ENCODE data around the gene VENTX.

Gene VENTX

DNA sequence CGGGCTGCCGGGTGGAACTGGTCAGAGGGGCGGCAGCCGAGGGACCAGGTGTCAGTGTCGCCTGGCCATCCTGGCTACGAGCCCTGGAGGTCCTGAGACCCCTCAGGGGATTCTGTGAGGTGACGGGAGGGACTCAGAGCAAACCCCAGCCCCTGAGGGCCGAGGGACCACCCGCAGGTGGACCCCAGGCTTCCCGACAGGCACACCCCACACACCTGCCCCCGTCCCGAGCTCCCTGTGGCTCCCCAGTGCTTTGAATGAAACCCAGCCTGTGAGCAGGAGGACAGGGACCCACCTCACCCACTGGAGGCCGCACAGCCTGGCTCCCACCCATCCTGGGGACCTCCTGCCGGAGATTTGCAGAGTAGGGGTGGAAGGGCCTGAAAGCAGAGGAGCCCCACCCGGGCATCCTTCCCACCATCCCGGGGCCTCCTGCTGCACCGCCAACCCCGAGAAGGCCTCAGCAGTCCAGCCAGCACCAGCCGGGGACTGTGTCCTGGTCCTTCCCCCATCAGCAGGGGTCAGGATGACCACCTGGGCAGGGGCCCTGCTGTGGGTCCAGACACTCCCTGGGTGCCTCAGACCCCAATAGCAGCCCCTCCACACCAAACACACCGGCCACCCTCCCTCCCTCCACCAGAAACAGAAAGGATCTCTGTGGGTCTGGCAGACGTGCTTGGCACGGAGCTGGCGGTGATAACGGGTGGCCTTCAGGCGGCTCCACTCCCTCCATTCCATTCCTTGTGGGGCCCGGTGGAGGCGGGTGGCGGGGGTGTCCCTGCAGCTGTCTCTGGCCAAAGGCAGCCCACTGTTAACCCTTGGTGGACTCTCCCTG, 13.9 kb downstream of the VENTX start:
- no peaks in the 10 kb centered on the region for H3K27me3 ChIP-seq (replicated peaks in 2 of 5; ENCODE audit: control insufficient read depth in 4 of 5, insufficient read depth in 5 of 5, low read length in 4 of 5)
- DNase-seq, result peak in 1 of 3 donors; percentile 41
- H3K4me1 ChIP-seq (ENCODE audit: control extremely low read depth in 1 of 4, control insufficient read depth in 4 of 4, insufficient read depth in 4 of 4, low read length in 3 of 4), result peaks cover 2 to 16% (median 9%) of the 10 kb centered on the region in 4 experiments
- CTCF ChIA-PET, result interaction anchor here (1.3 kb wide), 1 partner anchor 9 kb away, joined by 3 read pairs; no protein-coding TSS in a partner anchor
- POLR2A ChIA-PET, result no interaction called here
- H3K9me3 ChIP-seq (ENCODE audit: control extremely low read depth in 1 of 5, control insufficient read depth in 4 of 5, insufficient read depth in 2 of 5, low read depth in 1 of 5, low read length in 4 of 5), result no peaks in the 10 kb centered on the region
- H3K27ac ChIP-seq (ENCODE audit: insufficient read depth in 1 of 2, low read depth in 1 of 2, low read length in 2 of 2, poor library complexity in 1 of 2, severe bottlenecking in 2 of 2), result no peak overlapping the region
- H3K4me3 ChIP-seq (ENCODE audit: control insufficient read depth in 1 of 7, extremely low read depth in 1 of 7, insufficient read depth in 4 of 7, low read depth in 2 of 7, low read length in 6 of 7), result no peak overlapping the region
- 83% methylated on average over 20 of the region's 28 CpGs for WGBS (ENCODE audit: insufficient coverage)
- H3K36me3 ChIP-seq (ENCODE audit: control insufficient read depth in 4 of 4, insufficient read depth in 4 of 4, low read length in 3 of 4), result no peaks in the 10 kb centered on the region

DNA sequence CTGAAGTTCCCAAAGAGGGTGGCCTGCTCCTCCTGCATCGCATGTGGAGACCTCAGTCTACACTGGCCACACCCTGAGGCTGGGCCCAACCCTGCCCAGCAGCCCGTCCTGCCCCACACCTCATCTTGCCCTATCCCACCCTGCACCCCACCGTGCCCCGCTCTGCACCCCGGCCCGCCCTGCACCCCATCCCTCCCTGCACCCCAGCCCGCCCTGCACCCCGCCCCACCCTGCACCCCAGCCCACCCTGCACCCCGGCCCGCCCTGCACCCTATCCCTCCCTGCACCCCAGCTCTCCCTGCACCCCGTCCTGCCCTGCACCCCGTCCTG, 14.5 kb downstream of the VENTX start:
- Histone ChIP-seq H3K4me1 (ENCODE audit: control extremely low read depth in 1 of 4, control insufficient read depth in 4 of 4, insufficient read depth in 4 of 4, low read length in 3 of 4) (peaks cover 5 to 17% (median 13%) of the 10 kb centered on the region in 4 experiments), H3K27me3 (replicated peaks in 2 of 5; ENCODE audit: control insufficient read depth in 4 of 5, insufficient read depth in 5 of 5, low read length in 4 of 5) (no peaks in the 10 kb centered on the region), H3K4me3 (ENCODE audit: control insufficient read depth in 1 of 7, extremely low read depth in 1 of 7, insufficient read depth in 4 of 7, low read depth in 2 of 7, low read length in 6 of 7) (no peak overlapping the region), H3K36me3 (ENCODE audit: control insufficient read depth in 4 of 4, insufficient read depth in 4 of 4, low read length in 3 of 4) (no peaks in the 10 kb centered on the region), H3K27ac (ENCODE audit: insufficient read depth in 1 of 2, low read depth in 1 of 2, low read length in 2 of 2, poor library complexity in 1 of 2, severe bottlenecking in 2 of 2) (no peak overlapping the region), H3K9me3 (ENCODE audit: control extremely low read depth in 1 of 5, control insufficient read depth in 4 of 5, insufficient read depth in 2 of 5, low read depth in 1 of 5, low read length in 4 of 5) (no peaks in the 10 kb centered on the region)
- CTCF ChIA-PET, result interaction anchor here (1.3 kb wide), 1 partner anchor 10 kb away, joined by 3 read pairs; no protein-coding TSS in a partner anchor
- 90% methylated on average over 3 of the region's 12 CpGs for WGBS (ENCODE audit: insufficient coverage)
- POLR2A ChIA-PET, result no interaction called here
- no peak for DNase-seq

DNA sequence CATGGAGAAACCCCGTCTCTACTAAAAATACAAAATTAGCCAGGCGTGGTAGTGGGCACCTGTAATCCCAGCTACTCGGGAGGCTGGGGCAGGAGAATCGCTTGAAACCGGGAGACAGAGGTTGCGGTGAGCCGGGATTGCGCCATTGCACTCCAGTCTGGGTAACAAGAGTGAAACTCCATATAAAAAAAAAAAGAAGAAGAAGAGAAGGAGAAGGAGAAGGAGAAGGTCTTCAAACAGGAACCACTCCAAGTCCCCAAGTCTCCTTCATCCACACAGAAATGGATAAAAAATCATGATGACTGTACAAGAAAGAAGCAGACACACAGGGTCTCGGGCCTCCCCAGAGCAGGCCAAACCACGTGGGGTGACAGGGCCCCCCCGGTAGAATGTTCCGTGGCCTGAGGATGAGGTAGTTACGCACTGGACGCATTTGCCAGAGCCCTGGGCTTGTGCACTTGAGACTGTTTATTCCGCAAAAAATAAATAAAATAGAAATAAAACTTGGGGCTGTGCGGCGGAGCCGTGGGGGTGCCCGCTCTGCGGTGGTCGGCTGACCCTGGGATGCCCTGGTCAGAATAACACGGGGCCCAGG, 15.8 kb downstream of the VENTX start:
- WGBS (ENCODE audit: insufficient coverage), result 94% methylated on average over 21 of the region's 22 CpGs

DNA sequence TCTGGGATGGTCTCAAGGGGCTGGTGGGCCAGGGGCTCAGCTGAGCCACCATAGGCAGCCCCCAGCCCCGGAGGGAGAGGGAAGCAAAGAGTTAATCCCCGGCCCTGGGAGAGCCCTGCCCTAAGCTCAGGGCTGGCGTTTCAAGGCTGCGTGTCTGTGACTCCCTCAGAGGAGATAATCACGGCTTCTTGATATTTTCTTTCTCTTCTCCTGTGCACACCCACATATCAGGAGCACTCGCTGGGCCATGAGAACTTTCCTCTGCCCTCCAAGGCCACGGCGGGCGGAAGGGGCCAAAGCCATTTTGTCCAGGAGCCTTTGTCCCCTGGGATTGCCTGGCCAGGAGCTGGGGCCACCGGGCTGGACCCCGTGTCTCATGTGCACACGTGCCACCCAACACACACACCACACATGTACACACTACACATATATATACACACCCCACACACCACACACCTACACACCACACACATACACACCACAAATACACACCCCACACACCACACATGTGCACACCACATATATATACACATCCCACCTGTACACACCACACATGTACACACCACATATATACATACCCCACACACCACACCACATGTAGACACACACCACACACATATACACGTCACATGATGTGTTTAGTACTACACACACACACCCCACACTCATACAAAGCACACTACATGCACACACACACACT, 16.9 kb downstream of the VENTX start:
- CTCF ChIA-PET, result interaction anchor here (0.7 to 6.8 kb wide), 2 partner anchors 9 to 23 kb away, joined by 4 to 112 read pairs; partner anchors contain the start of gene ADAM8
- no peak for DNase-seq
- POLR2A ChIA-PET, result no interaction called here
- 97% methylated on average over 9 of the region's 13 CpGs for WGBS (ENCODE audit: insufficient coverage)
- H3K4me3 ChIP-seq (ENCODE audit: control insufficient read depth in 1 of 7, extremely low read depth in 1 of 7, insufficient read depth in 4 of 7, low read depth in 2 of 7, low read length in 6 of 7), result no peak overlapping the region
- no peaks in the 10 kb centered on the region for H3K9me3 ChIP-seq (ENCODE audit: control extremely low read depth in 1 of 5, control insufficient read depth in 4 of 5, insufficient read depth in 2 of 5, low read depth in 1 of 5, low read length in 4 of 5)
- no peak overlapping the region for H3K27ac ChIP-seq (ENCODE audit: insufficient read depth in 1 of 2, low read depth in 1 of 2, low read length in 2 of 2, poor library complexity in 1 of 2, severe bottlenecking in 2 of 2)
- no peaks in the 10 kb centered on the region for H3K36me3 ChIP-seq (ENCODE audit: control insufficient read depth in 4 of 4, insufficient read depth in 4 of 4, low read length in 3 of 4)
- H3K4me1 ChIP-seq (ENCODE audit: control extremely low read depth in 1 of 4, control insufficient read depth in 4 of 4, insufficient read depth in 4 of 4, low read length in 3 of 4), result peaks cover 5 to 41% (median 36%) of the 10 kb centered on the region in 4 experiments
- no peaks in the 10 kb centered on the region for H3K27me3 ChIP-seq (replicated peaks in 2 of 5; ENCODE audit: control insufficient read depth in 4 of 5, insufficient read depth in 5 of 5, low read length in 4 of 5)

More for the DNA sequence above, 15.8 kb downstream of the VENTX start:
- DNase-seq, result no peak
- Histone ChIP-seq H3K4me3 (ENCODE audit: control insufficient read depth in 1 of 7, extremely low read depth in 1 of 7, insufficient read depth in 4 of 7, low read depth in 2 of 7, low read length in 6 of 7) (no peak overlapping the region), H3K36me3 (ENCODE audit: control insufficient read depth in 4 of 4, insufficient read depth in 4 of 4, low read length in 3 of 4) (no peaks in the 10 kb centered on the region), H3K27ac (ENCODE audit: insufficient read depth in 1 of 2, low read depth in 1 of 2, low read length in 2 of 2, poor library complexity in 1 of 2, severe bottlenecking in 2 of 2) (no peak overlapping the region), H3K9me3 (ENCODE audit: control extremely low read depth in 1 of 5, control insufficient read depth in 4 of 5, insufficient read depth in 2 of 5, low read depth in 1 of 5, low read length in 4 of 5) (no peaks in the 10 kb centered on the region), H3K27me3 (replicated peaks in 2 of 5; ENCODE audit: control insufficient read depth in 4 of 5, insufficient read depth in 5 of 5, low read length in 4 of 5) (no peaks in the 10 kb centered on the region), H3K4me1 (ENCODE audit: control extremely low read depth in 1 of 4, control insufficient read depth in 4 of 4, insufficient read depth in 4 of 4, low read length in 3 of 4) (peaks cover 5 to 30% (median 24%) of the 10 kb centered on the region in 4 experiments)
- CTCF ChIA-PET, result interaction anchor here (0.8 kb wide), 1 partner anchor 10 kb away, joined by 3 read pairs; no protein-coding TSS in a partner anchor
- POLR2A ChIA-PET, result no interaction called here

DNA sequence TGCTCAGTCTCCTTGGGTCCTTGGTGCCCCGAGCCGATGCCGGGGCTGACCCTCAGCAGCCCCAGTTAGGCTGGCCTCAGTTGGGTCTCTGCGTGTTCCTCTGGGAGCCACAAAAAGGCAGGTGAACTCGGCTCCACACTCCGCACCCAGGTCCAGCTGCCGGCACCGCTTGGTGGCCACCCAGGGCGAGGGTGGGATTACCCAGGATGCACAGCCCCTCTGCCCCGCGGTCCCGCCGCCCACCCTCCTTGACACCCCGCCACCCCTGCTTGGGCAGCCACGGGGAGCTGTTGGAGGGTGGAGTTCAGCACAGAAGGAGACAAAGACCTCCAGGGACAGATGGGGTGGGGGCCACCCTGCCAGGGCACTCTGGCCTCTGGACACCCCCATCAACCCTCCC, 17.7 kb downstream of the VENTX start:
- H3K4me1 ChIP-seq (ENCODE audit: control extremely low read depth in 1 of 4, control insufficient read depth in 4 of 4, insufficient read depth in 4 of 4, low read length in 3 of 4), result peaks cover 5 to 48% (median 43%) of the 10 kb centered on the region in 4 experiments
- no peaks in the 10 kb centered on the region for H3K27me3 ChIP-seq (replicated peaks in 2 of 5; ENCODE audit: control insufficient read depth in 4 of 5, insufficient read depth in 5 of 5, low read length in 4 of 5)
- H3K4me3 ChIP-seq (ENCODE audit: control insufficient read depth in 1 of 7, extremely low read depth in 1 of 7, insufficient read depth in 4 of 7, low read depth in 2 of 7, low read length in 6 of 7), result no peak overlapping the region
- H3K9me3 ChIP-seq (ENCODE audit: control extremely low read depth in 1 of 5, control insufficient read depth in 4 of 5, insufficient read depth in 2 of 5, low read depth in 1 of 5, low read length in 4 of 5), result no peaks in the 10 kb centered on the region
- POLR2A ChIA-PET, result no interaction called here
- no peaks in the 10 kb centered on the region for H3K36me3 ChIP-seq (ENCODE audit: control insufficient read depth in 4 of 4, insufficient read depth in 4 of 4, low read length in 3 of 4)
- 93% methylated on average over 6 of the region's 15 CpGs for WGBS (ENCODE audit: insufficient coverage)
- DNase-seq, result no peak
- H3K27ac ChIP-seq (ENCODE audit: insufficient read depth in 1 of 2, low read depth in 1 of 2, low read length in 2 of 2, poor library complexity in 1 of 2, severe bottlenecking in 2 of 2), result no peak overlapping the region
- CTCF ChIA-PET, result interaction anchor here (6.7 to 6.8 kb wide), 2 partner anchors 9 to 22 kb away, joined by 44 to 112 read pairs; partner anchors contain the start of gene ADAM8

DNA sequence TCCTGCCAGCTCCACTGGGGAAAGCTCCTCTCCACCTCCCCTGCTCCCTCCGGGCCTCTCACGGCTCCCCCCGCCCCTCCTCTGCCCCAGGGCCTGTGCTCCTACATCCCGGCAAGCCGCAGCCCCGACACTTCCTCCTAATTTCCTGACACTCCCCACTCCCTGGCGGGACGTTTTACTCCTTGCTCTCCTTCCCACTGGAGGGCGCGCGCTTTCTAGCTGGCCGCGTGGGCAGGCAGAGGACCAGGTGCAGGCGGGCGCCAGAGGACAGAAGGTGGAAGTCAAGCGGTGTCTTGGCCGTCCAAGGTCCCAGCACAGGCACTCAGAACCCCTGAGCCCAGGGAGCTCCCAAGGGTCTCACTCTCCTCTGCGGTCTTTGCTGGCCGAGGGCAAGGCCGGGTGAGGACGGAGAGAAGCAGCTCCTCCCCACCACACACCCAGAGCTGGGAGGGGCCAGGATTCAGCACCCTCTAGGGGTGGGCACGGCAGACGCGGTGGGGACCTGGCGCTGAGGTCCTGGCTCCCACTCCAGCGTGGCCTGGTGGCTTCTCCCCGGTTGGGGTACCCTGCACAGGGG, 19.9 kb downstream of the VENTX start:
- Histone ChIP-seq H3K9me3 (ENCODE audit: control extremely low read depth in 1 of 5, control insufficient read depth in 4 of 5, insufficient read depth in 2 of 5, low read depth in 1 of 5, low read length in 4 of 5) (no peaks in the 10 kb centered on the region), H3K4me3 (ENCODE audit: control insufficient read depth in 1 of 7, extremely low read depth in 1 of 7, insufficient read depth in 4 of 7, low read depth in 2 of 7, low read length in 6 of 7) (peak overlapping the region in 4 of 7 experiments; percentile 40 to 52 (median 44)), H3K4me1 (ENCODE audit: control extremely low read depth in 1 of 4, control insufficient read depth in 4 of 4, insufficient read depth in 4 of 4, low read length in 3 of 4) (peaks cover 8 to 66% (median 62%) of the 10 kb centered on the region in 4 experiments), H3K27ac (ENCODE audit: insufficient read depth in 1 of 2, low read depth in 1 of 2, low read length in 2 of 2, poor library complexity in 1 of 2, severe bottlenecking in 2 of 2) (peak overlapping the region in 1 of 2 experiments; percentile 79), H3K36me3 (ENCODE audit: control insufficient read depth in 4 of 4, insufficient read depth in 4 of 4, low read length in 3 of 4) (peaks cover 0 to 2% (median 0%) of the 10 kb centered on the region in 4 experiments), H3K27me3 (replicated peaks in 2 of 5; ENCODE audit: control insufficient read depth in 4 of 5, insufficient read depth in 5 of 5, low read length in 4 of 5) (no peaks in the 10 kb centered on the region)
- ChIA-PET POLR2A (interaction anchor here (0.9 to 3.2 kb wide), 5 partner anchors 10 to 24 kb away, joined by 3 to 54 read pairs (median 11); partner anchors contain the start of gene ADAM8), CTCF (interaction anchor here (0.5 to 6.8 kb wide), 9 partner anchors 11 to 114 kb away, joined by 3 to 112 read pairs (median 8); partner anchors contain the start of gene ADAM8)
- peak in 2 of 3 donors; percentile 59 to 71 for DNase-seq
- WGBS (ENCODE audit: insufficient coverage), result 0% methylated on average over 18 of the region's 27 CpGs
